T-helper 1 cell treated with Interleukin-12 subunit alpha and Interleukin-12 subunit beta and Interleukin-4 antibody, amounts not matched to agents 30 μg/mL and 1 μg/mL, for 36 hours (primary cell): ENCODE measurements around the gene PCID2.
A peak's percentile ranks its signal among the peaks of the same experiment; 100 is the strongest.

Source experiments
- H3K27ac Mint-ChIP-seq: one replicate; pipeline ENCODE4 v1.8.0; 2021; ENCODE audit warnings: mild to moderate bottlenecking, mixed read lengths
- H3K27me3 Mint-ChIP-seq: one replicate; pipeline ENCODE4 v1.8.0; 2021; ENCODE audit warnings: low read depth, mixed read lengths
- H3K36me3 Mint-ChIP-seq: one replicate; pipeline ENCODE4 v1.8.0; 2021; ENCODE audit warnings: low read depth, mixed read lengths
- H3K4me1 Mint-ChIP-seq: one replicate; pipeline ENCODE4 v1.8.0; 2021; ENCODE audit warnings: low read depth, mixed read lengths
- H3K4me3 Mint-ChIP-seq: one replicate; pipeline ENCODE4 v1.8.0; 2021; ENCODE audit warnings: mild to moderate bottlenecking, moderate library complexity, mixed read lengths
- H3K9me3 Mint-ChIP-seq: one replicate; pipeline ENCODE4 v1.8.0; 2021; ENCODE audit warnings: mixed read lengths

The PCID2 gene

GRCh38 chr13:113229161-113229560, 20.7 kb upstream of the PCID2 start:
- Mint-ChIP-seq H3K4me1 (no peaks in the 10 kb centered on the region), H3K27me3 (no peaks in the 10 kb centered on the region), H3K27ac (no peak overlapping the region), H3K9me3 (no peaks in the 10 kb centered on the region), H3K36me3 (peaks cover 43% of the 10 kb centered on the region), H3K4me3 (no peak overlapping the region)

- H3K36me3 Mint-ChIP-seq: peaks cover 46% of the 10 kb centered on the region
- peak overlapping the region; percentile 55 for H3K27ac Mint-ChIP-seq
- no peaks in the 10 kb centered on the region for H3K27me3 Mint-ChIP-seq
- H3K4me3 Mint-ChIP-seq: no peak overlapping the region
- H3K4me1 Mint-ChIP-seq: peaks cover 4% of the 10 kb centered on the region
- H3K9me3 Mint-ChIP-seq: no peaks in the 10 kb centered on the region
Measured at GRCh38 chr13:113226873-113227450, 18.5 kb upstream of the PCID2 start.

GRCh38 chr13:113225515-113225914, 17.0 kb upstream of the PCID2 start:
- H3K4me1 Mint-ChIP-seq: peaks cover 7% of the 10 kb centered on the region
- H3K9me3 Mint-ChIP-seq: no peaks in the 10 kb centered on the region
- H3K4me3 Mint-ChIP-seq: no peak overlapping the region
- no peak overlapping the region for H3K27ac Mint-ChIP-seq
- no peaks in the 10 kb centered on the region for H3K27me3 Mint-ChIP-seq
- peaks cover 52% of the 10 kb centered on the region for H3K36me3 Mint-ChIP-seq

- H3K4me3 Mint-ChIP-seq: no peak overlapping the region
- H3K27me3 Mint-ChIP-seq: no peaks in the 10 kb centered on the region
- peaks cover 7% of the 10 kb centered on the region for H3K4me1 Mint-ChIP-seq
- H3K36me3 Mint-ChIP-seq: peaks cover 56% of the 10 kb centered on the region
- no peak overlapping the region for H3K27ac Mint-ChIP-seq
- H3K9me3 Mint-ChIP-seq: no peaks in the 10 kb centered on the region
Measured at GRCh38 chr13:113224486-113224885, 16.0 kb upstream of the PCID2 start.

- Mint-ChIP-seq H3K4me1 (peaks cover 7% of the 10 kb centered on the region), H3K4me3 (no peak overlapping the region), H3K36me3 (peaks cover 49% of the 10 kb centered on the region), H3K9me3 (no peaks in the 10 kb centered on the region), H3K27ac (no peak overlapping the region), H3K27me3 (no peaks in the 10 kb centered on the region)
Measured at GRCh38 chr13:113223070-113223469, 14.6 kb upstream of the PCID2 start.

GRCh38 chr13:113220877-113221276, 12.4 kb upstream of the PCID2 start:
- no peaks in the 10 kb centered on the region for H3K9me3 Mint-ChIP-seq
- no peak overlapping the region for H3K4me3 Mint-ChIP-seq
- no peak overlapping the region for H3K27ac Mint-ChIP-seq
- no peaks in the 10 kb centered on the region for H3K27me3 Mint-ChIP-seq
- H3K4me1 Mint-ChIP-seq: peaks cover 9% of the 10 kb centered on the region
- H3K36me3 Mint-ChIP-seq: peaks cover 35% of the 10 kb centered on the region

- peaks cover 35% of the 10 kb centered on the region for H3K36me3 Mint-ChIP-seq
- H3K4me1 Mint-ChIP-seq: peaks cover 9% of the 10 kb centered on the region
- no peaks in the 10 kb centered on the region for H3K27me3 Mint-ChIP-seq
- H3K27ac Mint-ChIP-seq: no peak overlapping the region
- no peaks in the 10 kb centered on the region for H3K9me3 Mint-ChIP-seq
- H3K4me3 Mint-ChIP-seq: no peak overlapping the region
Measured at GRCh38 chr13:113220141-113220598, 11.7 kb upstream of the PCID2 start.

- Mint-ChIP-seq H3K4me1 (peaks cover 9% of the 10 kb centered on the region), H3K27ac (peak overlapping the region; percentile 6), H3K36me3 (peaks cover 28% of the 10 kb centered on the region), H3K27me3 (no peaks in the 10 kb centered on the region), H3K9me3 (no peaks in the 10 kb centered on the region), H3K4me3 (no peak overlapping the region)
Measured at GRCh38 chr13:113219256-113219940, 10.9 kb upstream of the PCID2 start.

- H3K36me3 Mint-ChIP-seq: peaks cover 27% of the 10 kb centered on the region
- H3K27me3 Mint-ChIP-seq: no peaks in the 10 kb centered on the region
- no peak overlapping the region for H3K27ac Mint-ChIP-seq
- H3K9me3 Mint-ChIP-seq: no peaks in the 10 kb centered on the region
- H3K4me1 Mint-ChIP-seq: peaks cover 16% of the 10 kb centered on the region
- H3K4me3 Mint-ChIP-seq: no peak overlapping the region
Measured at GRCh38 chr13:113218586-113218985, 10.1 kb upstream of the PCID2 start.

GRCh38 chr13:113216254-113217048, 8.0 kb upstream of the PCID2 start:
- Mint-ChIP-seq H3K27ac (no peak overlapping the region), H3K4me3 (no peak overlapping the region), H3K9me3 (no peaks in the 10 kb centered on the region), H3K36me3 (peaks cover 27% of the 10 kb centered on the region), H3K27me3 (no peaks in the 10 kb centered on the region), H3K4me1 (peaks cover 23% of the 10 kb centered on the region)

GRCh38 chr13:113211774-113212173, 3.3 kb upstream of the PCID2 start:
- H3K4me3 Mint-ChIP-seq: peak overlapping the region; percentile 74
- H3K27ac Mint-ChIP-seq: no peak overlapping the region
- no peaks in the 10 kb centered on the region for H3K9me3 Mint-ChIP-seq
- H3K36me3 Mint-ChIP-seq: peaks cover 30% of the 10 kb centered on the region
- H3K27me3 Mint-ChIP-seq: no peaks in the 10 kb centered on the region
- H3K4me1 Mint-ChIP-seq: peaks cover 39% of the 10 kb centered on the region

- H3K4me3 Mint-ChIP-seq: peak overlapping the region; percentile 74
- H3K27me3 Mint-ChIP-seq: no peaks in the 10 kb centered on the region
- no peaks in the 10 kb centered on the region for H3K9me3 Mint-ChIP-seq
- H3K4me1 Mint-ChIP-seq: peaks cover 46% of the 10 kb centered on the region
- peaks cover 36% of the 10 kb centered on the region for H3K36me3 Mint-ChIP-seq
- H3K27ac Mint-ChIP-seq: peak overlapping the region; percentile 27
Measured at GRCh38 chr13:113210833-113211232, 2.4 kb upstream of the PCID2 start.

- Mint-ChIP-seq H3K27me3 (no peaks in the 10 kb centered on the region), H3K4me1 (peaks cover 54% of the 10 kb centered on the region), H3K9me3 (no peaks in the 10 kb centered on the region), H3K27ac (peak overlapping the region; percentile 87), H3K4me3 (peak overlapping the region; percentile 84), H3K36me3 (peaks cover 43% of the 10 kb centered on the region)
Measured at GRCh38 chr13:113209759-113210421, 1.4 kb upstream of the PCID2 start.

- H3K4me1 Mint-ChIP-seq: peaks cover 55% of the 10 kb centered on the region
- H3K4me3 Mint-ChIP-seq: peak within 1 kb of the TSS; percentile 95
- H3K27ac Mint-ChIP-seq: peak within 1 kb of the TSS; percentile 92
- H3K9me3 Mint-ChIP-seq: no peaks in the 10 kb centered on the region
- H3K36me3 Mint-ChIP-seq: peaks cover 43% of the 10 kb centered on the region
- H3K27me3 Mint-ChIP-seq: no peaks in the 10 kb centered on the region
Measured at GRCh38 chr13:113209336-113209758, 878 bp upstream of the PCID2 start, which contains the start of gene CUL4A. Gene CUL4A, plus strand, starts transcription at chr13:113209613. Its CDS starts 15 bp downstream, at chr13:113209628.
